Central memory CD8-positive, alpha-beta T cell (primary cell): Measurements from ENCODE around the gene SCN8A.
"Not testable (repeated sequence)": the region's sequence is repeated elsewhere in the genome, so short reads cannot be mapped to it uniquely, and the experiment has no call there.

Experiments used
- ATAC-seq: fragments of 150-1000 bp; cut with Tn5 transposase; replicated peaks from 2 replicates; pipeline ENCODE4 v1.10.0; 2022; ENCODE audit warnings: mild to moderate bottlenecking, moderate FRiP score, moderate number of reproducible peaks; ENCODE audit not compliant: poor library complexity, severe bottlenecking; ENCODE audit errors: extremely low read depth
- DNase-seq, 2 donors: peaks; one replicate each; pipeline ENCODE4 v3.0.0; 2021; ENCODE audit warnings: low spot score in 2 of 2
- H3K27ac Mint-ChIP-seq: one replicate; pipeline ENCODE4 v1.8.0; 2022; ENCODE audit warnings: low read depth, mild to moderate bottlenecking, moderate library complexity, mixed read lengths
- H3K27me3 Mint-ChIP-seq: one replicate; pipeline ENCODE4 v1.8.0; 2022; ENCODE audit warnings: mixed read lengths
- H3K36me3 Mint-ChIP-seq: one replicate; pipeline ENCODE4 v1.8.0; 2022; ENCODE audit warnings: mild to moderate bottlenecking, moderate library complexity, mixed read lengths; ENCODE audit not compliant: insufficient read depth
- H3K4me1 Mint-ChIP-seq: one replicate; pipeline ENCODE4 v1.8.0; 2022; ENCODE audit warnings: mixed read lengths
- H3K4me3 Mint-ChIP-seq: one replicate; pipeline ENCODE4 v1.8.0; 2022; ENCODE audit warnings: mild to moderate bottlenecking, moderate library complexity, mixed read lengths
- H3K9me3 Mint-ChIP-seq: one replicate; pipeline ENCODE4 v1.8.0; 2022; ENCODE audit warnings: mixed read lengths

Gene SCN8A

DNA sequence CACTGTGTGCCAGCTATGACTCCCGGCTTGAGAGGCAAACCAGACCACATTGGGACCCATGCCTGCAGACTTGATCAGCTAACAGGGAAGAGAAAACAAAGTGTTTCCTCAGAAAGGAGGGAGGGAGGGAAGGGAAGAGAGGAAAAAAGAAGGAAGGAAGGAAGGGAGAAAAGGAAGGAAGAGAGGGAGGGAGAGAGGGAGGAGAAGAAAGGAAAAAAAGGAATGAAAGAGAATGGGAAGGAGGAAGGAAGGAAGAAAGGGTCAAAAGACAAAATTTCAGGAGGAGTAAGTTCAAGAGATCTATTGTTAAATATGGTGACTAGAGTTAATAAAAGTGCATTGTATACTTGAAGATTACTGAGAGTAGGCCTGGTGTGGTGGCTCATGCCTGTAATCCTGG lies 238.6 kb downstream of the SCN8A start:
- Mint-ChIP-seq H3K9me3 (no peaks in the 10 kb centered on the region), H3K27ac (no peak overlapping the region), H3K36me3 (no peaks in the 10 kb centered on the region), H3K4me3 (no peak overlapping the region), H3K27me3 (peaks cover 50% of the 10 kb centered on the region), H3K4me1 (peaks cover 25% of the 10 kb centered on the region)
- no peak for DNase-seq
- ATAC-seq: no peak

DNA sequence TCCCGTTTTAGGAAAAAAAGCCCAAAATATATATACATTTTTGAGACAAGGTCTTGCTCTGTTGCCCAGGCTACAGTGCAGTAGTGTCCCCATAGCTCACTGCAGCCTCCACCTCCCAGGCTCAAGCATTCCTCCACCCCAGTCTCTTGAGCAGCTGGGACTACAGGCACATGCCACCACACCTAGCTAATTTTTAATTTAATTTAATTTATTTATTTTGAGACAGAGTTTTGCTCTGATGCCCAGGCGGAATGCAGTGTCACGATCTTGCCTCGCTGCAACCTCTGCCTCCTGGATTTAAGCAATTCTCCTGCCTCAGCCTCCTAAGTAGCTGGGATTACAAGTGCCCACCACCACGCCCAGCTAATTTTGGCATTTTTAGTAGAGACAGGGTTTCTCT lies 240.8 kb downstream of the SCN8A start:
- H3K4me1 Mint-ChIP-seq: peaks cover 25% of the 10 kb centered on the region
- not testable (repeated sequence) for H3K36me3 Mint-ChIP-seq, H3K27ac Mint-ChIP-seq, ATAC-seq, H3K9me3 Mint-ChIP-seq, DNase-seq, H3K4me3 Mint-ChIP-seq
- peaks cover 59% of the 10 kb centered on the region for H3K27me3 Mint-ChIP-seq

DNA sequence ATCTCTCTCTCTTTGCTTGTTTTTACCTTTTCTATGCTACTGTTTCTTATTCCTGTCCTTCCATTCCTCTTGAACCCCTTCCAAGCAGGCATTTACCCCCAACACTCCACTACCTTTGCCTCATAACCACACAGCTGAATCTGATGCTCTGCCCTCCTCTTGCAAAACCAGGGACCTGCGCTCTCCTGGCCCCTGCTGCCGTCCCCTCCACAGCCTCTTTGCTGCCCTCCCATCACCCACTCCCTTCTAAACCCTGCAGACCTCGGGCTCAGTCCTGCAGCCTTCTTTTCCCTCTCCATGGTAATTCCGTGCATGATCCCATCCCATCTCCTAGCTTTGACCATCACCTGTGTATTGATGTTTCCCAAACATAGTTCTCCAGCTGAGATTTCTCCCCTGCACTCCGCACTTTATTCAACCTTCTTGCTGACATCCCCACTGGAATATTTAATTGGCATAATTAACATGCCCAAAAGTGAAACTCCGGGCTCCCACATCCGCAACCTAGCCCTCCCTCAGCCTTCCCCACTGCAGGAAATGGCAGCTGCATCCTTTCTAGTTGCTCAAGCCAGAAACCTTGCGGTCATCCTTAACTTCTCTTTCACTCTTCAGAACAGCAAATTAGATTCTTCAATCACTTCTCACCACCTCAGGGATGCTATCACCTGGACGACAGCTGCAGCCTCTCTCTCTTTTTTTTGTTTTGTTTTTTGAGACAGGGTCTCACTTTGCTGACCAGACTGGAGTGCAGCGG lies 241.5 kb downstream of the SCN8A start:
- Mint-ChIP-seq H3K27me3 (peaks cover 66% of the 10 kb centered on the region), H3K27ac (no peak overlapping the region), H3K4me1 (peaks cover 25% of the 10 kb centered on the region), H3K36me3 (no peaks in the 10 kb centered on the region), H3K9me3 (no peaks in the 10 kb centered on the region), H3K4me3 (peak overlapping the region; percentile 34)
- ATAC-seq (no peak), DNase-seq (no peak)

DNA sequence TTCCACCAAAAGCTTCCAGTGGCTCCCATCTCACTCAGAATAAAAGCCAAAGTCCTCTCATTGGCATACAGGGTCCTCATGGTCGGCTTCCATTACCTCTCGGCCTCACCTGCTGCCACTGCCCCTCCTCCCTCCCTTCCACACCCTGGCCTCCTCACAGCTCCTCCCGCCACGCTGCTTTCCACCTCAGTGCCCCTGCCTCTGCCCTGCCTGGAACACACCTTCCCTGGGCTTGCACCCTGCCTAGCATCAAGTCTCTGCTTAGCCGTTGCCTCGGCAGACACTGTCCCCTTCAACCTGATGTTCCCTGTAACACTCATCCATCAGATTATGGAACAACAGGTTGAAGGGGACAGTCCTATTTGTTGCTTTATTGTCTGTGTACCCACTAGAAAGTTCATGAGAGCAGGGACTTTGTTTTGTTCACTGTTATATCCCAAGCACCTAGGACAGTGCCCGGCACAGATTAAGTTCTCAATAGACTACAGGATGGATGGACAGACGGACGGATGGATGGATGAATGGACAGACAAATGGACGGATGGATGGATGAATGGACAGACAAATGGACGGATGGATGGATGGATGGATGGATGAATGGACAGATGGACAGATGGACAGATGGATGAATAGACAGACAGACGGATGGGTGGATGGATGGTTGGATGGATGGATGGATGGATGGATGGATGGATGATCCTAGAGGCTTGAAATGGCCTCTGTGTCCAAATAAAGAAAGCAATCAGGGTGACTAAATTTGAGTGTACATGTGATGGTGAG lies 242.6 kb downstream of the SCN8A start:
- peaks cover 15% of the 10 kb centered on the region for H3K4me1 Mint-ChIP-seq
- H3K27ac Mint-ChIP-seq: no peak overlapping the region
- no peak for ATAC-seq
- DNase-seq: no peak
- no peak overlapping the region for H3K4me3 Mint-ChIP-seq
- H3K36me3 Mint-ChIP-seq: no peaks in the 10 kb centered on the region
- H3K9me3 Mint-ChIP-seq: no peaks in the 10 kb centered on the region
- H3K27me3 Mint-ChIP-seq: peaks cover 77% of the 10 kb centered on the region

DNA sequence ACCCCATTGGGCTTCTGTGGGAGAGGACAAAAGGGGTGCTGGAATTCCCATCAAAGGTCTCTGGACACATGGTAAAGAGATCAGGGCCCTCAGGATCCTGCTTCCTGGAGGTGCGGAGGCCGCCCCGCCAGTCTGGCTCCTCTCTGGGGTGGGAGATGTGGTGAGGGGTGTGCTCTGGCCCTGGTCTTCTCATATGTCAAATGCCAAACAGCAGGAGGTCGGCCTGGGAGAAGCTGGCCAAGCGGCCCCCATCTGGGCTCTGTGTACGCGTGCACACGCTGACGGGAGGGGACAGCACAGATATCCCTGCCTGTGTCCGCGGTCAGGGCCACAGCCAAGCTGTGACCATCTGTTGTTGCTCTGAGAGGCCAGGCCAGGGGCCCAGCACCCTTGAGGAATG lies 243.4 kb downstream of the SCN8A start:
- Mint-ChIP-seq H3K27ac (no peak overlapping the region), H3K36me3 (no peaks in the 10 kb centered on the region), H3K9me3 (no peaks in the 10 kb centered on the region), H3K27me3 (peaks cover 82% of the 10 kb centered on the region), H3K4me3 (no peak overlapping the region), H3K4me1 (peaks cover 13% of the 10 kb centered on the region)
- ATAC-seq (no peak), DNase-seq (no peak)

DNA sequence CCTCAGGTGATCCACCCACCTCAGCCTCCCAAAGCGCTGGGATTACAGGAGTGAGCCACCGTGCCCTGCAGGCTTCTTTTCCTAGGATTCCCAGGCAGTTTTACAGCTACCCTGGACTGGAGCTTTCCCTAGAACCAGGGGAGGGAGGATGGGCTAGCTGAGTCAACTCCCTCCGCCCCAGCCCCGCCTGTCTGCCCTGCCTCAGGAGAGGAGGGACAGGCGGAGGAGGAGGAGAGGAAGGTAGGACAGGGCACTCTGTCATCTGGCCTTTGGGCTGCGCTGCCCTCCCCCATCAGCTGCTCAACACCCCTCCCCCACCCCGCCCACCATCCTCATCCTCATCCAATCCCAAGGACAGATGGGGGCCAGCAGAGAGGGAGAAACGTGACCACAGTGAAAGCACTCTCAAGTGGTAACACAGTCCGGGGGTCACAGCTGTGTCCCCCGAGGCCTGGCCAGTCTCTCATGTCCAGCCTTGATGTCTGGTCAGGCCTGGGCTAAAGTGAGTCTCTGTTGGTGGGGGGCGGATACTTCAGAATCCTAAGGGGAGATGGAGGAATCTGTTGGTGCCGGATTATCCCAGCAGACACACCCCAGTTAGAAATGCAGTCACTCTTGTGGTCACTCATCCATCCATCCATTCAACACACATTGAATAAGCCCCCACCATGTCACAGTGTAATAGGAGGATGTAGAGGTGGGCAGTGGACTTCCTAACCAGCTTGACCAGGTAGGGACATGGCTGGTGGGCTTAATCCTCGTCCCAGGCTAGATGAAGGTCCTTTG lies 245.2 kb downstream of the SCN8A start:
- H3K4me3 Mint-ChIP-seq: no peak overlapping the region
- ATAC-seq: no peak
- H3K27me3 Mint-ChIP-seq: peaks cover 82% of the 10 kb centered on the region
- H3K36me3 Mint-ChIP-seq: no peaks in the 10 kb centered on the region
- peaks cover 13% of the 10 kb centered on the region for H3K4me1 Mint-ChIP-seq
- no peak overlapping the region for H3K27ac Mint-ChIP-seq
- DNase-seq: no peak
- H3K9me3 Mint-ChIP-seq: no peaks in the 10 kb centered on the region

DNA sequence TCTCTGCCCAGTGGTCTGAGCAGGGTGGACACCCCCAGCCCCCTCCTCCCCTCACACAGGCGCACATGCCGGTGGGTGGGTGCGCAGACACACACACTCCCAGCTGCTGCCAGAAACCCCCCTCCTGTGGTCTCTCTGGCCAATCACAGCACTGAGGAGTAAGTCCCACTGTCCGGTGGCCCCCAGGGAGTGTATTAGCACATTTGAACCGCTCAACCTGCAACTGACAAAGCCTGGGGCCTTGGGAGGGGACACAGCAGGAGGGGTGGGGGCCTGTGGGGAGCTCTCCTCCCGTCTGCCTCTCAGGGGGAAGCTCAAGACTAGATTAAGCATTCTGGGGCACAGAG lies 245.8 kb downstream of the SCN8A start:
- Mint-ChIP-seq H3K4me1 (peaks cover 13% of the 10 kb centered on the region), H3K4me3 (no peak overlapping the region), H3K36me3 (no peaks in the 10 kb centered on the region), H3K27ac (no peak overlapping the region), H3K27me3 (peaks cover 82% of the 10 kb centered on the region), H3K9me3 (no peaks in the 10 kb centered on the region)
- ATAC-seq (no peak), DNase-seq (no peak)

DNA sequence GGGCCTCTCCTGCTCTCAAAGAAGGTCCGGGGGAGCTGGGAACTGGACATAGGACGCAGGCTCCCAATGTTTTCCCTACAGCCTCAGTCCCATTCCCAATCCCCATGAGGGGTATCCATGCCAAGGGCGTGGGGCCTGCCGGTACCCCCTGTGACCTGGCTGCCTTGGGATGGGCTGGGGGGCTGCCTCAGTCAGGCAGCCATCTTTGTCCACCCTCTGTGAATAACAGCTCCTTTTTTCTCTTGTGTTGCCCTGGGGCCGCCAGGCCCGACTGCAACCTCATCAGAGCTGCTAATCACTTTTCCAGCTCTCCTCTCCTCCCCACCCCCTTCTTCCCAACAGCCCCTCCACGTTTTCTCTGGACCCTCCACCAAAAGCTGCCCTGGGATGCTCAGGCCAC lies 246.3 kb downstream of the SCN8A start:
- no peak overlapping the region for H3K27ac Mint-ChIP-seq
- peaks cover 82% of the 10 kb centered on the region for H3K27me3 Mint-ChIP-seq
- no peaks in the 10 kb centered on the region for H3K36me3 Mint-ChIP-seq
- H3K4me3 Mint-ChIP-seq: no peak overlapping the region
- no peaks in the 10 kb centered on the region for H3K9me3 Mint-ChIP-seq
- peaks cover 12% of the 10 kb centered on the region for H3K4me1 Mint-ChIP-seq
- DNase-seq (no peak), ATAC-seq (no peak)

DNA sequence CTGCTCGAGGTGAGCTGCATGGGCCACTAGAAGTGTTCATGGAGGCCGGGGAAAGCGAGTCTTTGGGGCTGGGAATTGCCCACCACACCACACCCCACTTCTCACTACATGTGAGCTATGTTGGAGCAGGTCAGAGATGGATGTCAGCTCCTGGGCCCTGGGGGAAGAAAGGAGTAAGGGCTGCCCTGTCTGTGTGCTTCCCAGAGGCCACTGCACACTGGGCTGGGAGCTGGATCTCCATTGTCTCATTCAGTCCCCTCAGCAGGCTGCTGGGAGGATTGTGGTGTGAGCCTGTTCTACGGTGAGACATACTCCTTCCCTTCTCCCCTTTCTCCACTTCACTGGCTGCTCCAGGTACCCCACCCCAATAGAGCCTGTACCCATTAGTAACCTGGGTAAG lies 247.0 kb downstream of the SCN8A start:
- H3K27ac Mint-ChIP-seq: no peak overlapping the region
- H3K36me3 Mint-ChIP-seq: no peaks in the 10 kb centered on the region
- peaks cover 82% of the 10 kb centered on the region for H3K27me3 Mint-ChIP-seq
- ATAC-seq (no peak), DNase-seq (no peak)
- peaks cover 5% of the 10 kb centered on the region for H3K4me1 Mint-ChIP-seq
- H3K9me3 Mint-ChIP-seq: no peaks in the 10 kb centered on the region
- no peak overlapping the region for H3K4me3 Mint-ChIP-seq

DNA sequence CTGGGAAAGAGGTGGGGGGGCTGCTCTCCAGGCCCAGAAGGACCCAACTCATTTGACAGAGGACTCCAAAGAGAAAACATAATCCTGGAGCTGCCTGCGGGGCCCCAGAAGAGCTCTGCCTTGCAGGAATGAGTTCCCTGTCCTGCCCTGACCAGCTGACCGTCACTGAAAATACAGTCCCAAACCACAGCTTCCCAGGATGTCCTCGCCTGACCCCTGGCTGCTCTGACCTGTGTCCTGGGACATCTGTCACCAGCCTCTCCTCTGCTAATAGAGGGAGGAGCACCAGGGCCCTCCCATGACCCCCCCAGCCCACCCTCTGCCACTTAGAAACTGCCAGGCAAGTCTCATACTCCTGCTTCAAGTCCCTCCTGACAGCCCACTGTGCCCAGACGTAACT lies 247.7 kb downstream of the SCN8A start:
- no peak for ATAC-seq
- H3K9me3 Mint-ChIP-seq: no peaks in the 10 kb centered on the region
- H3K27ac Mint-ChIP-seq: no peak overlapping the region
- no peaks in the 10 kb centered on the region for H3K36me3 Mint-ChIP-seq
- H3K27me3 Mint-ChIP-seq: peaks cover 76% of the 10 kb centered on the region
- DNase-seq: no peak
- H3K4me1 Mint-ChIP-seq: no peaks in the 10 kb centered on the region
- H3K4me3 Mint-ChIP-seq: no peak overlapping the region

DNA sequence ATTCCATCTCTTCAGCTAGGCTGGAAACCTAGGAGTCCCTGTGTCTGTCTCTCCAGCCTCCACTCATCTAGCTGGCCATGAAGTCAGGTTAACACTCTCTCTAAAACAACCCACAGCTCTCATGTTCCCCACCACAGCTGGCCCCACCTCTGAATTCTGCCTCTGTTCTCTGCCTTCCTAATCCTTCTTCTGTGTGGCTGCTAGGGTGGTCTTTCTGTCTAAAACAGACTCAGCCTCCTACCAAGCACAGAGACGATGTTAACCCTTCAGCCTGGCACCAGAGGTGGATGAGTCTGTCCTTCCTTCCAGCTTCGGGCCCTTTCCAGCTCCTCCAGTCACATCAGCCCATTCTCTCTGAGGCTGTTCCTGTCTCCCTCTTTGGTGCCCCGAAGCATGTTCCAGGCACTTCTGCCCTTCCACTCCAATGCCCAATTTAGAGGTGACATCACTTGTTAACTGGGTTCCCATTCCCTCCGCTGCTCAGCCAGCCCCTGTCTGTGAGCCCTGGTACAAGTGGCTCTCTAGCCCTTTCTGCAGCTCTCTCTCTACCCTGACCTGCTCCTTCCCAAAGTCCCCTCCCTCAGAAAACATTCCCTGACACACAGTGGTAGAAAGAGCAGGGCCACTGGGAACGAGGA lies 248.4 kb downstream of the SCN8A start:
- DNase-seq (no peak), ATAC-seq (no peak)
- H3K4me1 Mint-ChIP-seq: no peaks in the 10 kb centered on the region
- no peak overlapping the region for H3K27ac Mint-ChIP-seq
- H3K4me3 Mint-ChIP-seq: no peak overlapping the region
- no peaks in the 10 kb centered on the region for H3K9me3 Mint-ChIP-seq
- H3K36me3 Mint-ChIP-seq: no peaks in the 10 kb centered on the region
- H3K27me3 Mint-ChIP-seq: peaks cover 76% of the 10 kb centered on the region

DNA sequence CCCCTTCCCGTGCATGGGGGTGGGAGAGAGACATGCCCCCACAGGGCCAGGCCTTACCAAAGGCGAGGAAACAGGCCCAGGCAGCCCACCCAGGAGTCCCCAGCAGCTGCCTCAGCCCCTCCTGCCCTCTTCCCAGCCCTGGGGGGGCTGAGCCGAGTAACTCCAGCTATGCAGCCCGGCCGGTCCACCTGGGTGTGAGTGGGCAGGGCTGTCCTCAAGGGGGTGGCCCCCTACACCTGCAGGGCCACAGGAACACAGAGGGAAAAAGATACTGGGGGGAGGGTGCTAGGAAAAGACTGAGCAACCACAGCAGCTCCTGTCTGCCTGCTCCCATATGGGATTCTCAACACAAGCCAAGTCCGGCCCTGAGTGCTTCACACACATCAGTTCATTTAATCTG lies 249.9 kb downstream of the SCN8A start:
- DNase-seq (no peak), ATAC-seq (no peak)
- H3K27ac Mint-ChIP-seq: no peak overlapping the region
- no peaks in the 10 kb centered on the region for H3K9me3 Mint-ChIP-seq
- H3K4me3 Mint-ChIP-seq: no peak overlapping the region
- peaks cover 1% of the 10 kb centered on the region for H3K4me1 Mint-ChIP-seq
- H3K36me3 Mint-ChIP-seq: no peaks in the 10 kb centered on the region
- peaks cover 80% of the 10 kb centered on the region for H3K27me3 Mint-ChIP-seq
